Stromal cell of bone marrow (primary cell): Measurements from ENCODE around the gene CUTC.
A peak's percentile ranks its signal among the peaks of the same experiment; 100 is the strongest.

Source experiments
- DNase-seq: peaks from one replicate; pipeline ENCODE4 v3.0.0-alpha.2; 2012; ENCODE audit warnings: low read depth

The CUTC gene

GRCh38 chr10:99784016-99784726, 52.1 kb downstream of the CUTC start:
- peak; percentile 76 for DNase-seq

GRCh38 chr10:99784727-99785441, 52.9 kb downstream of the CUTC start:
- no peak for DNase-seq

GRCh38 chr10:99785646-99786045, 53.6 kb downstream of the CUTC start:
- DNase-seq = no peak

GRCh38 chr10:99787311-99787710, 55.3 kb downstream of the CUTC start:
- no peak for DNase-seq

- no peak for DNase-seq
These were observed 55.9 kb downstream of the CUTC start for GRCh38 chr10:99787782-99788445.

GRCh38 chr10:99788598-99789256, 56.7 kb downstream of the CUTC start:
- DNase-seq = peak; percentile 99

GRCh38 chr10:99791831-99792230, 59.8 kb downstream of the CUTC start:
- DNase-seq = no peak

- no peak for DNase-seq
These were observed 61.8 kb downstream of the CUTC start for GRCh38 chr10:99793819-99794218.

GRCh38 chr10:99796928-99797327, 64.9 kb downstream of the CUTC start:
- DNase-seq = no peak

GRCh38 chr10:99798031-99798430, 66.0 kb downstream of the CUTC start:
- no peak for DNase-seq

- no peak for DNase-seq
These were observed 66.9 kb downstream of the CUTC start for GRCh38 chr10:99798920-99799319.

- DNase-seq = no peak
These were observed 67.6 kb downstream of the CUTC start for GRCh38 chr10:99799613-99800012.

- DNase-seq = no peak
These were observed 72.4 kb downstream of the CUTC start for GRCh38 chr10:99804471-99804870.

- no peak for DNase-seq
These were observed 73.2 kb downstream of the CUTC start for GRCh38 chr10:99805190-99805589.
